GM21723 (cell line): ENCODE measurements around the gene ST6GALNAC4.
"Not testable (repeated sequence)": the region's sequence is repeated elsewhere in the genome, so short reads cannot be mapped to it uniquely, and the experiment has no call there.

Experiments used
- ATAC-seq: cut with Tn5 transposase; IDR thresholded peaks from one replicate; pipeline ENCODE4 v1.9.1; 2021; ENCODE audit warnings: mild to moderate bottlenecking, moderate library complexity; ENCODE audit not compliant: unreplicated experiment

ST6GALNAC4 gene

GRCh38 chr9:127874301-127875221 is 42.3 kb downstream of the ST6GALNAC4 start:
- no peak for ATAC-seq

- no peak for ATAC-seq
Observed at GRCh38 chr9:127873886-127874285, 43.0 kb downstream of the ST6GALNAC4 start.

- ATAC-seq, result no peak
Observed at GRCh38 chr9:127873223-127873691, 43.6 kb downstream of the ST6GALNAC4 start.

GRCh38 chr9:127872369-127873222 is 44.2 kb downstream of the ST6GALNAC4 start:
- no peak for ATAC-seq

GRCh38 chr9:127871531-127871930 is 45.3 kb downstream of the ST6GALNAC4 start:
- ATAC-seq, result no peak

- no peak for ATAC-seq
Observed at GRCh38 chr9:127870887-127871286, 46.0 kb downstream of the ST6GALNAC4 start.

GRCh38 chr9:127870153-127870491 is 46.7 kb downstream of the ST6GALNAC4 start:
- ATAC-seq, result not testable (repeated sequence)

- ATAC-seq, result peak; percentile 55
Observed at GRCh38 chr9:127869310-127870152, 47.3 kb downstream of the ST6GALNAC4 start.

- ATAC-seq, result no peak
Observed at GRCh38 chr9:127868278-127868902, 48.5 kb downstream of the ST6GALNAC4 start.

GRCh38 chr9:127867356-127868277 is 49.2 kb downstream of the ST6GALNAC4 start:
- no peak for ATAC-seq

- no peak for ATAC-seq
Observed at GRCh38 chr9:127866535-127866934, 50.3 kb downstream of the ST6GALNAC4 start.

- no peak for ATAC-seq
Observed at GRCh38 chr9:127865645-127866464, 51.0 kb downstream of the ST6GALNAC4 start.

GRCh38 chr9:127863191-127863621 is 53.6 kb downstream of the ST6GALNAC4 start:
- ATAC-seq, result no peak

GRCh38 chr9:127862075-127863011 is 54.5 kb downstream of the ST6GALNAC4 start:
- no peak for ATAC-seq

- no peak for ATAC-seq
Observed at GRCh38 chr9:127860779-127861178, 56.1 kb downstream of the ST6GALNAC4 start.

- no peak for ATAC-seq
Observed at GRCh38 chr9:127860260-127860659, 56.6 kb downstream of the ST6GALNAC4 start.

- no peak for ATAC-seq
Observed at GRCh38 chr9:127858041-127858512, 58.8 kb downstream of the ST6GALNAC4 start.
